GM21390 (cell line): ENCODE results near the gene SLC2A14.
"Not testable (repeated sequence)": the region's sequence is repeated elsewhere in the genome, so short reads cannot be mapped to it uniquely, and the experiment has no call there.

Experiments used
- ATAC-seq: cut with Tn5 transposase; IDR thresholded peaks from one replicate; pipeline ENCODE4 v1.9.1; 2021; ENCODE audit not compliant: unreplicated experiment

The SLC2A14 gene

DNA sequence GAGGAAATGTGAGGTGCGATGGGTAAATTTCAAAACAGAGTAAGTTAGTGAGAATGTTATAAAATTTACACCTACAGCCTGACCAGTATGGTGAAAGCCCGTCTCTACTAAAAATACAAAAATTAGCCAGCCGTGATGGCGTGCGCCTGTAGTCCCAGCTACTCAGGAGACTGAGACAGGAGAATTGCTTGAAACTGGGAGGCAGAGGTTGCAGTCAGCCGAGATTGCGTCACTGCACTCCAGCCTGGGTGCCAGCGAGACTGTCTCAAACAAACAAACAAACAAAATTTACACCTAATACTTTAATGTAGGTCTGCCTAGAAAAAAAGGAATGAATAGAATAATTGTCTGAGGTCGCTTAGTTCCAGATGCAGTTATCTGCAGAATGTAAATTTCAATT is 37.6 kb downstream of the SLC2A14 start:
- ATAC-seq, result no peak

DNA sequence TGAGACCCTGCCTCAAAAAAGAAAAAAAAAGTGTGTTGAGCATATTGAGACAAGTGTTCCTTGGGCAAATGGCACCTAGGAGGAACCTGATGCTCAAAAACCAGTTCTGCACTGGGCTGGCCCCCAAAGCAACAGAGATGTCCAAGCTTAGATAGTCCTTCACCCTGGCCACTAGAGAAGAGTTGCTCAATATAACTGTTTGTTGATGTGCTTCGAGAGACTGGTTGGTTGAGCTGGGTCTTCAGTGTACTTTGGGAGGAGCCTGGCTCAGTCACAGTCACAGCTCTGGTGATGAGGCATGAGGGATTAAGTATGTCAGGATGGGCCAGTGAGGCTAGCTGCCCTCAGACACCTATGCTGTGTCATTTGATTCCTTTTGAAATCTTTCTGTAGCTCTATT is 38.0 kb downstream of the SLC2A14 start:
- ATAC-seq, result no peak

DNA sequence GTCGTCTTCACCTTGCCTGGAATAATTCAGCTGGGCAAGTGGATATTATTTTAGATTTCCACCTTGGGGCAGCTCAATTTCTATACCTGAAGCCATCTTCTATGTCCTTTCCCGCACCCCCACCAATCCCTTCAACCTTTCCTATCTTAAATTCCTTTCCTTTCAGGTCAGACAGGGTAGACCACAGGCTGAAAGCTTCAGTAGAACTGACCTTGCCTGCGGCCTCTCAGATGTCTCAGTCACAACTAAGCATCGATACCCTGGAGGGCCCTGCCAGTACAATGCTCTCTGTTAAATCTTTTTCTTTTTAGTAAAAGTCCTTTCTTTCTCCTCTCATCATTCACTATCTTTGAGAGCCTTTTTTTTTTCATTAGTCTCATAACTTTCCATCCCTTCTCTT is 38.9 kb downstream of the SLC2A14 start:
- no peak for ATAC-seq

DNA sequence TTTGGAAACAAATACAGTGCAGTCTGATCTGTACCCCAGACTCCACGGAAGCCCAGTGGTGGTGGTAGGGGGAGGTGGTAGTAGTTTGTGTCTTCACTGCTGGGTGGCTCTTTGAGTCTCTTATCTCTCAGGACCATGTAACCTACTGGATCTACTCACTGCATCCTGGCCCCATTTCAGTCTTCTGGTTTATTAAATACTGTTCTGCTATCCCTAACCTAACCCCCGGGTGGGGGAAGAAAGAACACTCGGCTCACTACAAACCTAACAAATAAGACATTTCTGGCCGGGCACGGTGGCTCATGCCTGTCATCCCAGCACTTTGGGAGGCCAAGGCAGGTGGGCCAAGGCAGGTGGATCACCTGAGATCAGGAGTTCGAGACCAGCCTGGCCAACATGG is 39.5 kb downstream of the SLC2A14 start:
- ATAC-seq, result not testable (repeated sequence)

DNA sequence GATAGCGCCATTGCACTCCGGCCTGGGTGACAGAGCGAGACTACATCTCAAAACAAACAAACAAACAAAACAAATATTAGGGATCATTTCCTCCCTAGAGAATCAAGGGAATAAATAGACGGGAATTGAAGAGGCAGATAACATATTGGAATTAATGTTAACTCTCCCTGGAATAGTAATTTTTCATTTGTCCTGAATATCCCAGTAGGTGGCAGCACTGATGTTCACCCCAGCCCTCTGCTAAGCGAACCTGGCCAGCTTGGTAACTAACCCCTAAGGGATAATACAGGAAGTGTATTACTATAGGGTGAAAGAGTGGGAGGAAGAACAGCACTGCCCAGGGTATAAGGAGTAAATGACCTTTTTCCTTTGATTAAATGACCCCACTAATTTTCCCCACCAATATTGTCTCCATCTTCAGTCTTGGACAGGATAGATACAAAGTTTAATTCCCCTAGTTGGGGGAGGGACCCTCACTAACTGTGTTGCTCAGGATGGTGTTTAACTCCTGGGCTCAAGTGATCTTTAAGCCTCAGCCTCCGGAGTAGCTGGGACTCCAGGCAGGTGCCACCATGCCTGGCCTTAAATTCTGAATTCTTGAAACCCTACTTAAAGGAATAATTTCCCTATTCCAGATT is 40.5 kb downstream of the SLC2A14 start:
- ATAC-seq, result no peak

DNA sequence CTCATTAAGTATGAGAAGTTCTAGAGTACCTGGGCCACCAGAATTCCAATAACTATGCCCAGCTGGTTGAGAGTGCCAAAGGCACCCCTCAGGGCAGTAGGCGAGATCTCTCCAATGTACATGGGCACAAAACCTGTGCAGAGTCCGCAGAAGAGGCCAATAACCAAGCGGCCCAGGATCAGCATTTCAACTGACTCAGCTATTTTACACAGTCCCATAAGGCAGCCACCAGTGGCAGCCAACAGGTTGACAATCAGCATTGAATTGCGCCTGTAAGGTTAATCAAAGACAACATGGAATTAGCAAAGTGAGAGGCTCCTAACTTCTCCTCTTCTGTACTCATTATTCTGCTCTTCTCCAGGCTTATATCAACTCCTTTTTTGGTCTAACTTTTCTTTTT is 43.0 kb downstream of the SLC2A14 start:
- ATAC-seq, result not testable (repeated sequence)

DNA sequence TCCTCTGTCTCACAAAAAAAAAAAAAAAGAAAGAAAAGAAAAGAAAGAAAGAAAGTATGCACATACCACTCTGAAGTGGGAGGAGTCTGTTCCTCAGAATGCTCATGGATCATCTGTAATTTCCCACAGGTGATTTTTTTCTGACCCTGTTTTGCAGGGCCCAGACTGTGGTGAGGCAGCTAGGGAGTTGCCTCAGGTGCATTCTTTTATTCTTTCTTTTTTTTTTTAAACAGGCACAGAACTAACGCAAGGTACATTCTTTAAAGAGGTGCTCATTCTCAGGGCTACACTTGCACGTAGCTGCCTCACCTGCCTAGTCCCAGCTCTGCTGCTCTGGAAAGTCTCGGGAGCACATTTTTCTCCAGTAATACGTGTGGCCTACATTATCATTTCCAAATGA is 47.0 kb downstream of the SLC2A14 start:
- not testable (repeated sequence) for ATAC-seq

DNA sequence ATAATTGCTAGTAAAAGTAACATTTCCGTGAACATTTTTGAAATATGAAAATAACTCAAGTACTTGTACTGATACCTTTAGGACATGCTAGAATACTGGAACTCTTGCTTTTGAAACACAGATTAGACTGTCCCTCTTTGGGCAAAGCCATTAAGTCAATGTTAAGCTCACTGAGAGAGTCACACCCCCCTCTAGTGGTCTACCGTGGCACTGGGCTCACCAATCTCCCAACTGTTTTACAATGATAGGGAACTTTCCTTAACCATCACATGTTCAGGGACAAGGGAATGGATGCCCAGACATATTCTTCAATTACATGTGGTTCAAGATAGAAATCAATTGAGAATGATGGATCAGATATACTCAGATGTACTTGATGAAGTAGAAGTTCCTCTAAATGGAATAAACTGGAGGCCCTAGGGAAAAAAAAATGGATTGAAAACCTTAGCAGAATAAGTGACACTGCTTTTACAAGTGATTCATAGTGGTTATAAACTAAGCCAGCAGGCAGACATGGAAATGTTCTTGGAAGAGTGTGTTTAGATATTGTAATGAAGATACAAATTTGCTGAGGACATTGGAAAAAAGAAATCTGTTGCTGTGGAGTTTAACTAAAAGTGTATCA is 65.7 kb downstream of the SLC2A14 start:
- ATAC-seq, result peak; percentile 53

DNA sequence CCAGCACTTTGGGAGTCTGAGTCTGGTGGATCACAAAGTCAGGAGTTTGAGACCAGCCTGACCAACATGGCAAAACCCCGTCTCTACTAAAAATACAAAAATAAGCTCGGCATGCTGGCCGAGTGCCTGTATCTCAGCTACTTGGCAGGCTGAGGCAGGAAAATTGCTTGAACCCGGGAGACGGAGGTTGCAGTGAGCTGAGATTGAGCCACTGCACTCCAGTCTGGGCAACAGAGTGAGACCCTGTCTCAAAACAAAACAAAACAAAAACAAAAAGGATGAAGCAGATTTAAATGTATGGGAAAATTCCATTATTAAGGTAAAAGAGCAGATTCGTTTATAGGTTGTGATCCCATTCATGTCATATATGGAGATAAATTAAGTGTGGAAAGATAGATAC is 66.4 kb downstream of the SLC2A14 start:
- not testable (repeated sequence) for ATAC-seq

DNA sequence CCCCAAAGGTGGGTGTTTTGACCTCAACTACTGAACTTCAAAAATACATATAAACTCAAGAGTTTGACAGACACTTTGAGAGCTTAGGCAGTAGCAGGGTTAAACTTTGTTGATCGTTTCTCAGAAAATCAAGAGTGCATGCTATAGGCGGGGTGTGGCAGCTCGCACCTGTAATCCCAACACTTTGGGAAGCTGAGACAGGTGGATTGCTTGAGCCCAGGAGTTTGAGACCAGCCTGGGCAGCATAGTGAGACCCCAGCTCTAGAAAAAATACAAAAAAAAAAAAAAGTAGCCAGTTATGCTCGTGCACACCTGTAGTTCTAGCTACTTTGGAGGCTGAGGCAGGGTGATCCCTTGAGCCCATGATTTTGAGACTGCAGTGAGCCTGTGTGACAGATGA is 71.3 kb downstream of the SLC2A14 start:
- ATAC-seq, result no peak

DNA sequence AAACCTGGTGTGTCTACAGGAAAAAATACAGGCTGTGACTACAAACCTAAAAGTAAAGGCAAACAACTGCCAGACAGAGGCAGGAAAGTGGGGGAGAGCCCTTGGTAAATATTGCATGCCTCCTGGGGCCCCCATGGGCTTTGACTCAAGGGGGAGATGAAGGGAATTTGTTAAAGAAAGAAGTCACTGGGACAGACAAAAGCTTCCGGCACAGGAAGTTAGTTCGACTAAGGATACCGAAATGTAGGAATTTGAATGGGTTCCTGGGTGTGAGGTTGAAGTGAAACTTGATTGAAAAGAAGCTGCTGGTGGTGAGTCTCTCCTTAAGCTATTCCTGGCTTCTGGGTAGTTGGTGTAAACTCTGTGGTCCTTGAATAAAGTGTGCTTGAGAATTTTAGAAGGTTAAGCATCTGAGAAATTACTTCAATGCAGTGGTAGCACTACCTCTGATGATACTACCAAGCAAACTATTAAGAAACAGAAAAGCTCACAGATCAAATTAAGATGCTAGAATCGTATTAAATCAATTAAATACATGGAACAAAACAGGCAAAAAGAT is 73.9 kb downstream of the SLC2A14 start:
- ATAC-seq, result not testable (repeated sequence)

DNA sequence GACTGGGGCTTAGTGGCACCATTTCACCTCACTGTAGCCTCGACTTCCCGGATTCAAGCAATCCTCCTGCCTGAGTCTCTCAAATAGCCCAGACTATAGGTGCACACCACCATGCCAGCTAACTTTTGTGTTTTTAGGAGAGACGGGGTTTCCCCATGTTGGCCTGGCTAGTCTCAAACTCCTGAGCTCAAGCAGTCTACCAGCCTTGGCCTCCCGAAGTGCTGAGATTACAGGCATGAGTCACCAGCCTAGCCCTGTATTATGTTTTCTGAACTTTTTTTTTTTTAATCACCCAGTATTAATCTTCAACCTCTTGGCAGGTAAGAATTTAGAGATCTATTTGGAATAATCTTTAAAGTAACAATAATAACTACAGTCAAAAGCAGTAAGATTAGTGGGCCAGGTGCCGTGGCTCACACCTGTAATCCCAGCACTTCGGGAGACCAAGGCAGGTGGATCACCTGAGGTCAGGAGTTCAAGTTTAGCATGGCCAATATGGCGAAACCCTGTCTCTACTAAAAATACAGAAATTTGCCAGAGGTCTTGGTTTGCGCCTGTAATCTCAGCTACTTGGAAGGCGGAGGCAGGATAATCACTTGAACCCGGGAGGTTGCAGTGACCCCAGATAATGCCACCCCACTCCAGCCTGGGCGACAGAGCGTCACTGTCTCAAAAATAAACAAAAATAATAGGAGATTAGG is 74.9 kb downstream of the SLC2A14 start:
- ATAC-seq, result no peak

DNA sequence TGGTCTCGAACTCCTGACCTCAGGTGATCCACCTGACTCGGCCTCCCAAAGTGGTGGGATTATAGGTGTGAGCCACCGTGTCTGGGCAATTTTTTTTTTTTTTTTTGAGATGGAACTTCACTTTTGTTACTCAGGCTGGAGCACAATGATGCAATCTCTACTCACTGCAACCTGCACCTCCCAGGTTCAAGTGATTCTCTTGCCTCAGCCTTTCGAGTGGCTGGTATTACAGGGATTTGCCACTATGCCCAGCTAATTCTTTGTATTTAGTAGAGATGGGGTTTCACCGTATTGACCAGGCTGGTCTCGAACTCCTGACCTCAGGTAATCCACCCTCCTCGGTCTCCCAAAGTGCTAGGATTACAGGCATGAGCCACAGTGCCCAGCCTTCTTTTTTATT is 75.4 kb downstream of the SLC2A14 start:
- ATAC-seq, result not testable (repeated sequence)

DNA sequence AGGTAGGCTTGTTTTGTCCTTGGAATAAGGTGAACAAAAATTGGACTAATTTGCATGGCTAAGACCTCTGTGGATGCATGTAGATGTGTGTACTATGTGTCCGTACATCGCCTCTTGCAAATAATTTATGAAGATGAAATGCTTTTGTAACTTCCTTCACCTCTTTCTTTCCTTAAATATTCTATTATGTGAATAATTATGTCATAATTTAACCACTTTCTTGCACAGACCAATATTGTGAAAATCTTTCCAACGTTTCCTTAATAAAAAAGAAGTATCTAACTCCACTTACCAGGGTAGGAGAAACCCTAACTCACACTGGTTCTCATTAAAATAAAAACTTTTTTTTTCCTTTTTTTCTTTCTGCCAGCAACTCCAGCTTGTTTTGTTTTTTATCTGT is 79.5 kb downstream of the SLC2A14 start:
- ATAC-seq, result no peak

DNA sequence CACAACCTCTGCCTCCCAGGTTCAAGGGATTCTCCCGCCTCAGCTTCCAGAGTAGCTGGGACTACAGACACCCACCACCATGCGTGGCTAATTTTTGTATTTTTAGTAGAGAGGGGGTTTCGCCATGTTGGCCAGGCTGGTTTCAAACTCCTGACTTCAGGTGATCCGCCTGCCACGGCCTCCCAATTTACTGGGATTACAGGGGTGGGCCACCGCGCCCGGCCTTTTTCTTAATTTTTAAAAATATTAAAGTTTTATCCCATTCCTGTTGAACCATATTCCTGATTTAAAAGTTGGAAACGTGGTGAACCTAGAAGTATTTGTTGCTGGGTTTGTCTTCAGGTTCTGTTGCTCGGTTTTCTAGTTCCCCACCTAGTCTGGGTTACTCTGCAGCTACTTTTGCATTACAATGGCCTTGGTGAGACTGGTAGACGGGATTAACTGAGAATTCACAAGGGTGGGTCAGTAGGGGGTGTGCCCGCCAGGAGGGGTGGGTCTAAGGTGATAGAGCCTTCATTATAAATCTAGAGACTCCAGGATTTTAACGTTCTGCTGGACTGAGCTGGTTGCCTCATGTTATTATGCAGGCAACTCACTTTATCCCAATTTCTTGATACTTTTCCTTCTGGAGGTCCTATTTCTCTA is 83.7 kb downstream of the SLC2A14 start, which contains the start of gene NANOG:
Gene NANOG (plus strand): TSS at position 519 of the 645 bp plus-strand sequence. CDS start 213 bp downstream, outside the sequence.
- ATAC-seq, result not testable (repeated sequence)

DNA sequence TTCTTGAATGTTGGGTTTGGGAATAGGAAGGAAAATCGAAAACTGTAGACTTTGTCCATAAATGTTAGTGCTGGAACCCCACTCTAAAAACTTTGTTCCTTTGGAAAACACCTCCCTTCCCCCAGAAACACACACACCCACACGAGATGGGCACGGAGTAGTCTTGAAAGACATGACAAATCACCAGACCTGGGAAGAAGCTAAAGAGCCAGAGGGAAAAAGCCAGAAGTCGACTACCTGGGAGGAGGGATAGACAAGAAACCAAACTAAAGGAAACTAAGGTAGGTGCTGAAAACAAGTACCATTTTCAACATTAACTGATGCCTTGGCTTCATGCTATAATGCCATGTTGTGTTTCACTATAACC is 84.4 kb downstream of the SLC2A14 start:
- ATAC-seq, result no peak

DNA sequence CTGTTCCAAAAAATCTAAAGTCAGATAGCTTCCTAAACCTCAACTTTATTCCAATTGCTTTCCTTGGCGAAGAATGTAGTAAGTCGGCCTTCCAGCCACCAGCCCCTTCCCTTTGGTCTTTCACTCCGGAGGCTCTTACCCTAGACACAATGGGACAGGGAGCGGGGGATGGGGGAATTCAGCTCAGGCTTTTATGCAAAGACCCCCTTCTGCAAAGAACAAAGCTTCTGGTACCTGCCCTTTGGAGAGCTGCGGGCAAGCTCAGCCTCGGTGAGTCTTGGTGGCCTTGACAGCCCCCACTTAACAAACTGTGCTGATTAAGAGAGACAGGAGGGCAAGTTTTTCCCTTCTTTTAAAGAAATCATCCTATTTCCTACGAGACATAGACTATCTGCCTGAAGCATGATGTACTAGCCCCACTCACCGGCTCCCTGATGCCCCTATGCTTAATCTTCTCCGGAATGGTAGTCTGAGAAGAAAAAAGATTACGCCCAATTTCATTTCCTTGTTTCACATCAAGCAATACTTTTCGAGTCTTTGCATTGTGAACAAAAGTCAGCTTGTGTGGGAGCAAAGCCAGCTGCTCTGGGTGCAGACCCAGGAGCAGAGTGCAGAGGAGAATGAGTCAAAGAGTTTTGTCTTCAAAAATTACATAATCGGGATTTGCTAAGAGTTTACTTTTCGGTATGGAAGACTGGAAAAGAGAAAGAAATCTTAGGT is 85.0 kb downstream of the SLC2A14 start:
- no peak for ATAC-seq

DNA sequence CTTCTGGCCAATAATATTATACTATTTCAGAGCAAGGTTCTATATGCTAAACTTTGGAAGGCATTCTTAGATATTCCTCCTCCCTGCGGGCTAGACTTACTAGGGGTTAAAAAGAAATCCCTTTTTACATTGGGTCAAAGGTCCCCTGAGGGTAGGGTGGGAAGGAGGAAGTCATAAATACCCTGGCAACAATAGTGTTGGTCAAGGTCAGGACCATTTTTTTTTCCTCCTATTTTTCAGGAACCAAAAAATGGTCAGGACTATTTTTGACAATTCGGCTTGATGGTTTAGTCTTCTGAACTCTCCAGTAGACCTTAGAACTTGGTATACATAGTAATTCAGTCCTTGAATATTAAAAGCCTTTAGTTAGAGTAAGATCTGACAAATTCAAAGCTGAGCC is 88.0 kb downstream of the SLC2A14 start:
- no peak for ATAC-seq

DNA sequence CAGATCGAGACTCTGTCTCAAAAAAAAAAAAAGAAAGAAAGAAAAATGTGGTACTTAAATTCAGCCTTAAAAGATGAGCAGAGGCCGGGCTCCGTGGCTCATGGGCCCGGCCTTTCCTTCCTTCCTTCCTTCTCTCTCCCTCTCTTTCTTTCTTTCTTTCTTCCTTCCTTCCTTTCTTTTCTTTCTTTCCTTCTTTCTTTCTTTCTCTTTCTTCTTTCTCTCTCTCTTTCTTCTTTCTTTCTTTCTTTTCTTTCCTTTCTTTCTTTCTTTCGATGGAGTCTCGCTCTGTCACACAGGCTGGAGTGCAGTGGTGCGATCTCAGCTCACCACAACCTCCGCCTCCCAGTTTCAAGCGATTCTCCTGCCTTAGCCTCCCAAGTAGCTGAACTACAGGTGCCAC is 89.3 kb downstream of the SLC2A14 start:
- ATAC-seq, result not testable (repeated sequence)

DNA sequence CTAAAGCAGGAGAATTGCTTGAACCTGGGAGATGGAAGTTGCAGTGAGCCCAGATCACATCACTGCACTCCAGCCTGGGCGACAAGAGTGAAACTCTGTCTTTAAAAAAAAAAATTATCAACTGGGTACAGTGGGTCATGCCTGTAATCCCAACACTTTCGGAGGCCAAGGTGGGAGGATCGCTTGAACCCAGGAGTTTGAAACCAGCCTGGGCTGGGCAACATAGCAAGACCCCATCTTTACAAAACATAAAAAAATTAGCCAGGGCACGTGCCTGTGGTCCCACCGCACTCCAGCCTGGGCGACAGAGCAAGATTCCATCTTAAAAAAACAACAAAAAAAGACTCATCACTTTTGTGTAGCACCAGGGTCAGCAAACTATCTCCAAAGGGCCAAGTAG is 90.7 kb downstream of the SLC2A14 start:
- ATAC-seq, result no peak

DNA sequence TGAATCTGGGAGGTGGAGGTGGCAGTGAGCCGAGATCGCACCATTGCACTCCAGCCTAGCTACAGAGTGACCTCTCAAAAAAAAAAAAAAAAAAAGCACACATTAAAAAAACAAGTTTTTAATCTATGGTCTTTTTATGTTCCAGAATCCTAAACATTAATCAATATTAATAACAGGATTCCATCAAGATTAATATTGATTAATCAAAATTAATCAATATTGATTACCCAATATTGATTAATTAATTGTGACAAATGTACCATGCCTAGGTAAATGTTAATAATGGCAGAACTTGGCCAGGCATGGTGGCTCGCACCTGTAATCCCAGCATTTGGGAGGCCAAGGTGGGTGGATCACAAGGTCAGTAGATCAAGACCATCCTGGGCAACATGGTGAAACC is 91.4 kb downstream of the SLC2A14 start:
- ATAC-seq, result no peak
